Activated gamma-delta T cell (primary cell): Measurements from ENCODE around the gene AUTS2.
"Not testable (repeated sequence)": the region's sequence is repeated elsewhere in the genome, so short reads cannot be mapped to it uniquely, and the experiment has no call there.

Experiments used
- DNase-seq: peaks from one replicate; lab custom pipeline; 2025; lab: John Stamatoyannopoulos, UW

Gene AUTS2

GRCh38 chr7:70717553-70718329 lies 1119.5 kb downstream of the AUTS2 start:
- no peak for DNase-seq

GRCh38 chr7:70719125-70719524 lies 1120.8 kb downstream of the AUTS2 start:
- no peak for DNase-seq

DNA sequence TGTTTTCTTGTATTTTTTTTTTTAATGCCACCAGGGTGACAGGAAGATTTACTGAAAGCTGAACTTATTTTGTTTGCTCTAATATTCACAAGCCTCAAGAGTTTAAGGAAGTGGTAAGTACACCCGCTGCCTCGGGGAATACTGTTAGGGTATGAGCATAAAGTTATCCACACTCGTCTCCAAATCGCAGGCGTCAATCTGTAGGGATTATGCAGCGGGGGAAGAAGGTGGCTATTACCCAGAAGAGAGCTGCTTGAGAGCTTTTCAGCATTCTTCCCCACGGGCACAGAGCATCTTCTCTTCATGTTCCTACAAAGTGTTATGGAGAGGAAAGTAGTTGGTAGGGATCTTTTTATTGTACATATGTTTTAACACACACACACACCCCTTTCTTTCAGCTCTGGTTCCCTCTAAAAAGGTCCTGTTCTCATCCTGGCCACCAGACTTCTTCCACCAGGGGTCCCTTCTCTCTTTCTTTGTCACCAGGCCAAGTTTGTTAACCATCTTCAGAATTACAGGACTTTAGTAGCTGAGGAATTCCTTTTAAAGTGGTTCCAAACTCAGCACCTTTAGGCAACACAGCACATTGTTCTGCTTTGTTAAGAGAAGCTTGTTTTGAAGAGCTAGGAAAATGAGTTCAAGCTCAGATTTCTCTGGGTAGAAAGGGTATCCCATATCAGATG lies 1122.1 kb downstream of the AUTS2 start:
- DNase-seq: no peak

GRCh38 chr7:70721500-70721899 lies 1123.2 kb downstream of the AUTS2 start:
- no peak for DNase-seq

DNA sequence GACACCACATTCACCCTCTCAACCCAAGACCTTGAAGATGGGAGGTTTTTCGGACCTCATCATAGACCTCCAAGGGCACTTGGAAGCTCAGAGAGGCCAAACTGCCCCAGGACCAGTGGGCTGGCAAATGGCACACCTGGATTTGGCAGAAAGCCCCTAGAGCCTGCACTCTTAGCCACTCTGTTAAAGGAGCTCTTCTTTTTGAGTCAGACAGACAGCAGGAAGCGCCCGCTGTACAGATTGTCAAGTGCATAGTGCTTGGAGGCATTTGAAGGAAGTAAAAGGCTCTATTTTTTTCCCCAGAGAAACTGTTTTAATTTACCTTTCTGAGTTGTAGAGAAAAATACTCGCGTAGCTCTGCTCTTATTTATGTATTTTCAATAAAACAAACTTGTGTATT lies 1125.1 kb downstream of the AUTS2 start:
- no peak for DNase-seq

GRCh38 chr7:70725448-70725847 lies 1127.2 kb downstream of the AUTS2 start:
- no peak for DNase-seq

DNA sequence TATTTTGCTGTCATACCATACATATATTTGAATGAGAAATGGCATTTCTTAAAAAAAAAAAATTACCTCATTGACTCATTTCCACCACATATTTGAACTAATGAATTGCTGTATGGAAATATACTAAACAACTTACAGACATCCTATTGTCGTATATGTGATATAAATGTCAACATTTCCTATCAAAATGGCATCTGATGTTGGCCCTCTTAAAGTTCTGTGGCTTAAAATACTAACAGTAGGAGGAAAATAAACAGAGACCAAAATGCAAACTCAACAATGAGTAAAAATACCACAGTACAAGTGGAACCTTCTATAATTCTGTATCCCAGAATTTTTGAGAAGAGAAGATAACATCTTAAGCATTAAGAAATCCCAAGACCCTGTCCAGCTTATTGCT lies 1128.0 kb downstream of the AUTS2 start:
- DNase-seq: no peak

DNA sequence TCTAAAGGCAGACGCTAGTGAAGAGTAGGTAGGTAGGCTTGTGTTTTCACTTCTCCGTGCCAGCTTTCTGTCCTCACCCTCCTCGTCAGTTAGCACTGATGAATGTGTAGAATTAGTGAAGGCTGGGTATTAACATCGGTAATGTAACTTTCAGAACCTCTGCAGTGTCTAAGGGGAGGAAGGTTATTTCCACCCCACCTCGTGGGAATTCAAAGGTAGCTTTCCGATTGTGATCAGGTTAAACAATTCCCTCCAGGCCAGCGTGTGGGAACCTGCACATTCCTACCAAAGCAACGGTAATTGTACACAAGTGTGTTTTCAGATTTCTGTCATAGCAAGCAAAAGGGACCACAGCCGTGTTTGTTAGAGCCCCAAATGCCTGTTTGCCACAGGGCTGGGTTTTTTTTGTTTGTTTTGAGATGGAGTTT lies 1128.7 kb downstream of the AUTS2 start:
- no peak for DNase-seq

DNA sequence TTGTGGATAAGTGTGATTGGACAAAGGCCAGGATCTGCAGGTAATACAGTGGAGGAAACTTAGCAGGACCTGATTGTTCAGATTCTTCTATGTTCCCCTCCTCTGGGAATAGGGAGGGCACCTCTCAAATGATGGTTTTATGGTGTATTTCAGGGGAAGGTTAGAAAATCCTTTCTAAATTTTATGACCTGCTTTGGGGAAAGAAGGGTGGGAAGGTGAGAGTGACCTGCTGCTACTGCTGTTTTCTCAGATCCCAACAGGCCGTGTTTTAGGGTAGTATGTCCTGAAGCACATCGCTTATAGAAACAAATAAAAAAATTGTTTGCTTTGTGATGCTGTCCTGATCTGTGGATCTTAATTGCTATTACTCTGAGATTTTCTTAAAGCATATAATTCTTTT lies 1129.6 kb downstream of the AUTS2 start:
- DNase-seq: no peak

- no peak for DNase-seq
Measured at GRCh38 chr7:70728872-70729552, 1130.7 kb downstream of the AUTS2 start.

DNA sequence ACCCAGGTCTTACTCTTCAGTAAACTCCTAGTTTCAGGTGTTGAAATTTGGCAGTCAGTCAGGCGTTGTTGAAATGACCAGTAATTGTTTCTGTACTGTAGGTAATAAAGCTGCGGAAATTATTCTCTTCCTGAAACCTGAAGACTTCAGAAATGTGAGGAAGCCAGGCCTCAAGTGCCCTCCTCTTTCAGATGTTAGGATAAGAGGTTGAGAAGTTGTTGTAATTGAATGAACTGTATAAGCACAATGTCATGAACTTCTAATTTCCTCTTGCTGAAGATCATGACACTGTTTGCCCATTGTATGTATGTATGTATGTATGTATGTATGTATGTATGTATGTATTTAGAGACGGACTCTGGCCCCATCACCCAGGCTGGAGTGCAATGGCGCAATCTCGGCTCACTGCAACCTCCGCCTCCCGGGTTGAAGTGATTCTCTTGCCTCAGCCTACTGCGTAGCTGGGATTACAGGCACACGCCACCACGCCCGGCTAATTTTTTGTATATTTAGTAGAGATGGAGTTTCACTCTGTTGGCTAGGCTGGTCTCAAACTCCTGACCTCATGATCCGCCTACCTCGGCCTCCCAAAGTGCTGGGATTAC lies 1131.4 kb downstream of the AUTS2 start:
- DNase-seq: not testable (repeated sequence)

- no peak for DNase-seq
Measured at GRCh38 chr7:70730451-70731110, 1132.3 kb downstream of the AUTS2 start.

DNA sequence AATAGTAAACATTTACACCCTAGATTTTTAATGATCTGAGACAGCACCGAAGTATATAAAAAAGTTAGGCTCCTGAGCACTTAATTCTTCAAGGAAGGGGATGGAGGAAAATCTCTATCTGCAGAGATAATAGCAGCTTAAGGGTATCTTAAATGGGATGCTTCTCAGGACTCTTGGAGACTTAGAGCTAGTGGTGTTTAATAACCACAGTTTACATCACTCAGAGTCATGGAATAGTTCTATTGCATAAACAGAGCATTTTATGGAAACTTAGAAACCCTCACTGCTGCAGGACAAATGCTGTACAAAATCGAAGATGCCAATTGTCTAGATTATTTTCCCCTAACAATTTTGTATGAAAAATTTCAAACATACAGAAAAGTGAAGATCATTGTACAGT lies 1134.8 kb downstream of the AUTS2 start:
- no peak for DNase-seq

DNA sequence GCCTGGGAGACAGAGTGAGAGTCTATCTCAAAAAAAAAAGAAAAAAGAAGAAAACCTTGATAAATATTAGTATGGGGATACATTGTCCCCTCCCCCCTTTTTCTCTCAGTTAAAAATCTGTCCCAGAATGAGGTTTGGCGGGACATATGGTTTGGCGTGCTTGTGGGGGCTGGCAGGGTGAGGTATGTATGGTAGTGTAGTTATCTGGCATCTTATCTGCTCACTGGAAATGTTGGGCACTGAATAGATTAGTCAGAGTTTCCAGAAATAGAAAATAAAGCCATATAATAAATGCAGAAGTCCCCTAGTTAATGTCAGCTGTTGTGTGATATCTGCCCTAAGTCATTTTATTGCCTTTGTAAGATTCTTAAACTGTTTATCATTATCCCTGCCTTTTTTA lies 1136.1 kb downstream of the AUTS2 start:
- no peak for DNase-seq

DNA sequence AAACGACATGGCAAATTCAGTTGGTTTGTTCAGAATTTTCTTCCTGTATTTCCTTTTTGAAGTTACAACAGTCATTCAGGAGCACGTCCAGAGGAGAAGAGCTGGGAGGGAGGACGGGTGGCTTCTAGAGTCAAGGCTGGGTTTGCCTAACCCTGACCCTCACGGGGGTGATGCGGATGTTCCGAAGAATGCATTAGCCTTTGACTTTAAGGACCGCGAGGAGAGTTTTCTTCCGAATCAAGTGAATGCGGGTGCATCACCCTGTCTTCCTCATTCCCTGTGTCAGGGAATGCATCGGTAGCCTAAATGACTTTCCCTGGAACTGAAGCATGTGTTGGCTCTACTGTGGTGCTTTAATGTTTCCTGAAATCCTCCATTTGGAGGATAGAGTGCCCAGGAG lies 1137.0 kb downstream of the AUTS2 start:
- DNase-seq: no peak

DNA sequence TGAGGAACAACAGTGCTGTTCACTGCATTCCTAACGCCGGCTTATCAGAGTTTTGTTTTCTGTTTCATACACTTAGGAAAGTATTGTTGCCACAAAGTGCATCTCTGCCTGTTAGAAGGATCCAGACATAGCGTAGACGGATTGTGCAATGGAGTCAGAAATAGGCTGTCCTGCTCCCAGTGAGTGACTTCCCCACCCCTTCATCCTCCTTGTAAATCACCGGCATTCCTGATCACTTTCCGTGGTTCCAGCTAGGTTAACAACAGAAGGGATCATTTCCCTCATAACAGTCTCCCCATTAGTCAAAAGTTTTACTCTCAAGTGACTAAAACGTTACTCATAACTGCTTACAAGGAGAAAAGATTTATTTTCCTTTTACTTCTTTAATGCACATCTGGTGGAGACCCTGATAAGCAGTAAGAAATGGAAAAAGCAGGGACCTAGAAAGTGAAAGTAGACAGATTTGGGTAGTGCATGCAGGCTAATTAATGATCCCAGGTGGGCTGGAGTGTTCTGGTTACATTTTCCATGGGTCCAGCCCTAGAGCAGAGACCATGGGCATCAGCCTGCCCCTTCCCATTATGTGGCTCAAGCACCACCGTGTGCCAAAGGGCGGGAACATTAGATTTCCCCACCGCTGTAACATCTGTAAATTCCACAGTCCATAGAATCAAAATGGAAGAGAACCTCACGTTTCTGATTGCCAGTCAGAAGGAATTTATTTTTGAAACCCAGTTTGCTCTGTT lies 1138.6 kb downstream of the AUTS2 start:
- no peak for DNase-seq

DNA sequence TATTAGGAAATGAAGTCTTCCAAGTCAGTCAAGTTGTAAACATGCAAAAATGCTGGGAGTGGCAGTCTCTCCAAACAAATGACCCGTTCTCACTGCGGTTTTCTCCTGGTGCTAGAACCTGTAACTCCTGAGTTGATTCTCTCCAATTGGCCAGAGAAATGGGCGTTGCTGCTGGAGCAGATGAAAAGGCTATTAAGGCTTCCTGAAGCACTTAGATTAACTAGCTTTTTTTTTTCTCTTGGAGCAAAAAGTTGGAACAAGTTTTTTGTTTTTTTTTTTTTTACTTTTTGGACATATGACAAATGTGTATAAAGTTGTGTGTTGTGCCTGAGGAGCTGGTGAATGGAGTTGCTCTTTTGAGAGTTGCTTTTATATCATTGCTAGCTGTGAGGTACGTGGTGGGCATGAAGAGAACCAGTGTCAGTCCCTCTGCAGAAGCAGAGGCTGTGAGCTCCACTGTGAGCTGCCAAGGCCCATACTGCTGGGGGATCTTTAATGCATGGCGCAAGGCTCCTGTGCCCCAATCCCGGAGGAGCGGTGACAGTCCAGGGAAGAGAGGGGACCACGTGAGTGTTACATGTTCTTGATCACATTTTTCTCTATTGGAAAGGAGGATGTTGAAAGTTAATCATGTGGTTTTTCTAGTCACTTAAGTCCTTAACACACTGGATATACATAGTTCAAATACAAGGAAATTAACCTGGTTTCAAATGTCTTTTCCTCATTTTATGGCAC lies 1140.0 kb downstream of the AUTS2 start:
- DNase-seq: no peak

DNA sequence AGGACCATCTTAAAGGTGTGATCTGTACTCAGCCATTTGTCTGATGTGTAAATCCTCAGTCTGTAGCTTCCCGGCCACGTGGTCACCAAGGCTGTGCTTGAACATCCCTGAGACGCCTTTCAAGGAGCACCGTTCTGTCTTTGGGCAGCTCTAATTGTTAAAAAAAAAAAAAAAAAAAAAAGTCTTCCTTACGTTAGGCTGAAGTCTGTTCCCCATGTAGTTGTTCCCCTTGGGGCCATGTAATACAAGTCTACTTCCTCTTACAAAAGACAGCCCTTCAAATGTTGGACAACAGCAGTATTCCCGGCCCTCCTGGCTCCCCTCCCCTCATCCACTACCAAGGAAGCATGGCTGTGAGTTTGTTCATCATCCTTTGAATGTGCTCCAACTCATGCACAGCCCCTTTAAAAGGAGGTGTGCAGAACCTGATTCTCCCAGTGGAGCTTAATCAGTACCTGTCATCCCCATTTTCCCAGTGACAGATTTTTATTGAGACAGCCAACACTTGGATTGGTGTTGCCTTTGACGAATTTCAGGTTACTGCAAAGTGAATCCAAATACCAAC lies 1141.5 kb downstream of the AUTS2 start:
- DNase-seq: no peak

DNA sequence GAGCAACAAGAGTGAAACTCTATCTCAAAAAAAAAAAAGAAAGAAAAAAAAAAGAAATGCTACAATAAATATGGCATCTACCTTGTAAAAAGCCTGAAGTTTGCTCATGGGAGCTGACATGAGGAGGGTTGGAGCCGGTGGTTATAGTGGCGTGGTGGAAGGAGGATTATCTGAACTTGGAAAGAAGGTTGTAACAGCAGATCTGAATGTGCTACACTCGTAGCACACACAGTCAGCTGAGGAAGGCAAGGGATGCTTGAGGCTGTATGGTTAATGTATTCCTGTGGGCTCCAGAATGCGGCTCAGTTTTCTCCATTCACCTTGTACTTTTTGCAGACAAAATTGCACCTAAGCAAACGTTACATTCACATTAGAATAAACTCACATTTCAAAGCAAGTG lies 1143.4 kb downstream of the AUTS2 start:
- DNase-seq: no peak
